OCI-LY1 (cell line): ENCODE results near the gene CCDC73.

Experiments
- EZH2 ChIP-seq: fragments of 200-600 bp; sonication (generic), shearing (Covaris generic); IDR thresholded peaks from 2 replicates; pipeline ENCODE4 v1.8.0; 2017; ENCODE audit warnings: borderline replicate concordance, mixed run types, mild to moderate bottlenecking, antibody characterized with exemption, low read length, moderate library complexity, mixed read lengths
- TF ChIP-seq, protein P1 (sequence below): fragments of 200-600 bp; sonication (generic), shearing (Covaris generic); IDR thresholded peaks from 2 replicates; pipeline ENCODE4 v1.5.1; 2017; ENCODE audit warnings: mild to moderate bottlenecking, antibody characterized with exemption, low read length, moderate library complexity, mixed read lengths

DNA sequence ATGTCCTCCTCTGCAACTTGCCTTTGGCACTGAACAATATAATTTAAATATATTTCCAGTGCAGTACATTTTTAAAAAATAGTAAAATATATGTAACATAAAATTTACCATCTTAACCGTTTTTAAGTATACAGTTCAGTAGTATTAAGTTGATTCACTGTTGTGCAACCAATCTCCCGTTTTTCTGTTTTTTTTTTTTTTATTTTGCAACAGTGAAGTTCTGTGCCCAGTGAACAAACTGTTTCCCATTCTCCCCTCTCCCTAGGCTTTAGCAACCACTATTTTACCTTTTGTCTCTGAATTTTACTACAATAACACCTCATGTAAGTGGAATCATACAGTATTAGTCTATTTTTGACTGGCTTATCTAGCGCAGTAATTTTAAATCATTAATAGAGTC is 49.1 kb upstream of the CCDC73 start:
- TF ChIP-seq, protein P1, sequence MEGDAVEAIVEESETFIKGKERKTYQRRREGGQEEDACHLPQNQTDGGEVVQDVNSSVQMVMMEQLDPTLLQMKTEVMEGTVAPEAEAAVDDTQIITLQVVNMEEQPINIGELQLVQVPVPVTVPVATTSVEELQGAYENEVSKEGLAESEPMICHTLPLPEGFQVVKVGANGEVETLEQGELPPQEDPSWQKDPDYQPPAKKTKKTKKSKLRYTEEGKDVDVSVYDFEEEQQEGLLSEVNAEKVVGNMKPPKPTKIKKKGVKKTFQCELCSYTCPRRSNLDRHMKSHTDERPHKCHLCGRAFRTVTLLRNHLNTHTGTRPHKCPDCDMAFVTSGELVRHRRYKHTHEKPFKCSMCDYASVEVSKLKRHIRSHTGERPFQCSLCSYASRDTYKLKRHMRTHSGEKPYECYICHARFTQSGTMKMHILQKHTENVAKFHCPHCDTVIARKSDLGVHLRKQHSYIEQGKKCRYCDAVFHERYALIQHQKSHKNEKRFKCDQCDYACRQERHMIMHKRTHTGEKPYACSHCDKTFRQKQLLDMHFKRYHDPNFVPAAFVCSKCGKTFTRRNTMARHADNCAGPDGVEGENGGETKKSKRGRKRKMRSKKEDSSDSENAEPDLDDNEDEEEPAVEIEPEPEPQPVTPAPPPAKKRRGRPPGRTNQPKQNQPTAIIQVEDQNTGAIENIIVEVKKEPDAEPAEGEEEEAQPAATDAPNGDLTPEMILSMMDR: no peak
- TF ChIP-seq EZH2: no peak
